Liver (tissue), 3 donors: ENCODE data around the gene RARS2.

Experiments used
- CTCF ChIP-seq: fragments of 150-350 bp; IDR thresholded peaks from 2 replicates; pipeline ENCODE4 v1.5.1; 2017; ENCODE audit warnings: improper control_type of control experiment, low read depth, low read length; ENCODE audit not compliant: missing input control
- GABPA ChIP-seq, 2 donors: IDR thresholded peaks in 1 of 2; conservative IDR thresholded peaks in 1 of 2; 2 replicates each; pipeline ENCODE4 v1.6.1; 2016; ENCODE audit warnings: antibody characterized with exemption in 2 of 2, mild to moderate bottlenecking in 1 of 2, moderate library complexity in 1 of 2
- RXRA ChIP-seq, 2 donors: IDR thresholded peaks; 2 replicates each; pipeline ENCODE4 v1.6.1; 2017 to 2018; ENCODE audit warnings: antibody characterized with exemption in 2 of 2, mild to moderate bottlenecking in 1 of 2
- SP1 ChIP-seq: IDR thresholded peaks from 2 replicates; pipeline ENCODE4 v1.6.1; 2018; ENCODE audit warnings: antibody characterized with exemption, mild to moderate bottlenecking
- TAF1 ChIP-seq: conservative IDR thresholded peaks from 2 replicates; pipeline ENCODE4 v1.6.1; 2016; ENCODE audit warnings: antibody characterized with exemption, mild to moderate bottlenecking
- donor health status: healthy.
- donor health status: healthy.

- no peak for TF ChIP-seq TAF1
- no peak for TF ChIP-seq GABPA (IDR thresholded peaks at IDR 0.05 in 1 of 2, conservative IDR thresholded peaks at IDR 0.05 in 1 of 2)
- TF ChIP-seq CTCF, result no peak
- no peak for TF ChIP-seq RXRA (IDR thresholded peaks at IDR 0.05)
- TF ChIP-seq SP1, result no peak
Measured at GRCh38 chr6:87606199-87606598, 16.4 kb upstream of the RARS2 start.
